IMR-90 (cell line): Measurements from ENCODE around the gene CELF5. TPM values are rescaled to one million over a fixed set of nuclear protein-coding genes. Genes with fewer than 3 reads are reported as not detected.

Experiments used
- ATAC-seq: fragments of 200-7000 bp; cut with Tn5 transposase; 2 replicates; pipeline ENCODE4 v1.9.1; 2020; ENCODE audit warnings: low read depth, mild to moderate bottlenecking, moderate library complexity
- BruUV-seq: library from RNA; stranded (reverse); fragments of 400-500 nt; replicated peaks from 2 replicates; lab custom pipeline; 2021; lab: Mats Ljungman, UMichigan
- CTCF ChIA-PET: fragments of 300-600 bp; formaldehyde crosslinking; extraction: SDS; loops from one replicate; lab custom pipeline; 2021; ENCODE audit warnings: antibody characterized with exemption; lab: Yijun Ruan, JAX
- POLR2A ChIA-PET: fragments of 300-600 bp; sonication (Branson Sonifier 250); formaldehyde crosslinking; loops from one replicate; lab custom pipeline; 2022; ENCODE audit warnings: antibody characterized with exemption; ENCODE audit not compliant: unreplicated experiment; lab: Charles Lee
- DNase-seq: peaks from one replicate; pipeline ENCODE4 v3.0.0; 2013
- H2AFZ ChIP-seq: replicated peaks from 2 replicates; pipeline ENCODE3; 2013; ENCODE audit warnings: low read length, mild to moderate bottlenecking; ENCODE audit not compliant: poor library complexity
- H2AK5ac ChIP-seq: 2 replicates; pipeline ENCODE4 v1.6.1; 2013; ENCODE audit warnings: low read depth, low read length, inconsistent platforms
- H2AK9ac ChIP-seq: replicated peaks from 2 replicates; pipeline ENCODE3; 2013; ENCODE audit warnings: mild to moderate bottlenecking, low read depth, low read length, moderate library complexity; ENCODE audit not compliant: poor library complexity
- H2BK120ac ChIP-seq: 2 replicates; pipeline ENCODE4 v1.6.1; 2013; ENCODE audit warnings: low read depth, low read length, inconsistent platforms
- H2BK15ac ChIP-seq: 3 replicates; pipeline ENCODE4 v1.6.1; 2013; ENCODE audit warnings: low read depth, low read length, inconsistent platforms
- H2BK20ac ChIP-seq: 2 replicates; pipeline ENCODE4 v1.6.1; 2013; ENCODE audit warnings: low read depth, mild to moderate bottlenecking, inconsistent platforms, low read length, moderate library complexity
- H2BK5ac ChIP-seq: 2 replicates; pipeline ENCODE4 v1.6.1; 2013; ENCODE audit warnings: mild to moderate bottlenecking, low read depth, low read length, inconsistent platforms; ENCODE audit not compliant: poor library complexity, severe bottlenecking
- H3K14ac ChIP-seq: replicated peaks from 2 replicates; pipeline ENCODE4 v1.6.1; 2013; ENCODE audit warnings: low read depth, low read length, inconsistent platforms
- H3K18ac ChIP-seq: 2 replicates; pipeline ENCODE4 v1.6.1; 2013; ENCODE audit warnings: low read depth, low read length, control low read depth
- H3K23ac ChIP-seq: 2 replicates; pipeline ENCODE4 v1.6.1; 2013; ENCODE audit warnings: low read depth, low read length, inconsistent platforms
- H3K27ac ChIP-seq: 2 replicates; pipeline ENCODE4 v1.5.1; 2013; ENCODE audit warnings: mild to moderate bottlenecking, control low read depth, low read length; ENCODE audit not compliant: insufficient read depth
- H3K27me3 ChIP-seq: 2 replicates; pipeline ENCODE4 v1.6.1; 2013; ENCODE audit warnings: low read length; ENCODE audit not compliant: control insufficient read depth, insufficient read depth
- H3K36me3 ChIP-seq: 2 replicates; pipeline ENCODE4 v1.6.1; 2013; ENCODE audit warnings: low read length, mixed read lengths; ENCODE audit not compliant: control insufficient read depth, insufficient read depth
- H3K4ac ChIP-seq: 2 replicates; pipeline ENCODE4 v1.6.1; 2013; ENCODE audit warnings: low read depth, low read length, inconsistent platforms
- H3K4me1 ChIP-seq: 2 replicates; pipeline ENCODE4 v1.6.1; 2013; ENCODE audit warnings: low read length, mixed read lengths; ENCODE audit not compliant: control insufficient read depth, insufficient read depth
- H3K4me2 ChIP-seq: 2 replicates; pipeline ENCODE4 v1.6.1; 2013; ENCODE audit warnings: low read depth, mild to moderate bottlenecking, control low read depth, low read length, moderate library complexity
- H3K4me3 ChIP-seq: 2 replicates; pipeline ENCODE4 v1.5.1; 2013; ENCODE audit warnings: low read depth, mild to moderate bottlenecking, control low read depth, low read length, moderate library complexity; ENCODE audit not compliant: insufficient read depth
- H3K56ac ChIP-seq: 2 replicates; pipeline ENCODE4 v1.6.1; 2013; ENCODE audit warnings: low read length, inconsistent platforms; ENCODE audit not compliant: insufficient read depth; ENCODE audit errors: extremely low read depth
- H3K79me1 ChIP-seq, 2 experiments: 2 replicates each; pipeline ENCODE4 v1.6.1; 2013; ENCODE audit warnings: low read length in 2 of 2, inconsistent platforms in 1 of 2, low read depth in 1 of 2
- H3K9ac ChIP-seq: 2 replicates; pipeline ENCODE4 v1.6.1; 2013; ENCODE audit warnings: low read depth, low read length, control low read depth
- H3K9me1 ChIP-seq: 2 replicates; pipeline ENCODE4 v1.6.1; 2013; ENCODE audit warnings: low read length, inconsistent platforms; ENCODE audit not compliant: insufficient read depth
- H3K9me3 ChIP-seq: 2 replicates; pipeline ENCODE4 v1.6.1; 2013; ENCODE audit warnings: low read length; ENCODE audit not compliant: control insufficient read depth, insufficient read depth
- H4K20me1 ChIP-seq: 2 replicates; pipeline ENCODE4 v1.6.1; 2013; ENCODE audit warnings: low read length, inconsistent platforms; ENCODE audit not compliant: insufficient read depth
- H4K5ac ChIP-seq: 2 replicates; pipeline ENCODE4 v1.6.1; 2013; ENCODE audit warnings: mild to moderate bottlenecking, low read depth, low read length, control low read depth
- H4K8ac ChIP-seq, 2 experiments: 2 replicates each; pipeline ENCODE4 v1.6.1; 2013; ENCODE audit warnings: low read depth in 2 of 2, low read length in 2 of 2, control low read depth in 1 of 2, inconsistent platforms in 1 of 2
- H4K91ac ChIP-seq: 2 replicates; pipeline ENCODE4 v1.6.1; 2013; ENCODE audit warnings: low read depth, low read length, inconsistent platforms; ENCODE audit not compliant: insufficient read depth
- BHLHE40 ChIP-seq: fragments of 150-350 bp; IDR thresholded peaks from 2 replicates; pipeline ENCODE4 v1.6.1; 2016; ENCODE audit warnings: mild to moderate bottlenecking, low read depth, low read length
- CEBPB ChIP-seq: IDR thresholded peaks from 2 replicates; pipeline ENCODE4 v1.6.1; 2012; ENCODE audit warnings: low read depth, low read length, improper control_type of control experiment
- CHD1 ChIP-seq: IDR thresholded peaks from 2 replicates; pipeline ENCODE4 v1.6.1; 2012; ENCODE audit warnings: low read depth, low read length, improper control_type of control experiment
- FOS ChIP-seq: fragments of 150-350 bp; IDR thresholded peaks from 2 replicates; pipeline ENCODE4 v1.6.1; 2016; ENCODE audit warnings: low read depth, low read length
- MAFK ChIP-seq: IDR thresholded peaks from 2 replicates; pipeline ENCODE4 v1.6.1; 2012; ENCODE audit warnings: low read depth, low read length, improper control_type of control experiment
- MAZ ChIP-seq: IDR thresholded peaks from 2 replicates; pipeline ENCODE4 v1.6.1; 2012; ENCODE audit warnings: low read depth, mild to moderate bottlenecking, low read length, improper control_type of control experiment, moderate library complexity, borderline replicate concordance
- NFE2L2 ChIP-seq: fragments of 150-350 bp; IDR thresholded peaks from 2 replicates; pipeline ENCODE4 v1.6.1; 2016; ENCODE audit warnings: low read depth, mild to moderate bottlenecking, low read length
- POLR2A ChIP-seq: IDR thresholded peaks from 2 replicates; pipeline ENCODE4 v1.6.1; 2012; ENCODE audit warnings: mild to moderate bottlenecking, low read depth, low read length
- RAD21 ChIP-seq: IDR thresholded peaks from 2 replicates; pipeline ENCODE4 v1.6.1; 2012; ENCODE audit warnings: low read length, improper control_type of control experiment
- RCOR1 ChIP-seq: IDR thresholded peaks from 2 replicates; pipeline ENCODE4 v1.6.1; 2012; ENCODE audit warnings: mild to moderate bottlenecking, low read length, improper control_type of control experiment; ENCODE audit not compliant: insufficient replicate concordance
- RFX5 ChIP-seq: IDR thresholded peaks from 2 replicates; pipeline ENCODE4 v1.8.0; 2012; ENCODE audit warnings: low read depth, mild to moderate bottlenecking, low read length, moderate library complexity
- SMC3 ChIP-seq: fragments of 150-350 bp; IDR thresholded peaks from 2 replicates; pipeline ENCODE4 v1.6.1; 2016; ENCODE audit warnings: low read depth, mild to moderate bottlenecking, antibody characterized with exemption, low read length, moderate library complexity
- USF2 ChIP-seq: fragments of 150-350 bp; IDR thresholded peaks from 2 replicates; pipeline ENCODE4 v1.6.1; 2017; ENCODE audit warnings: mild to moderate bottlenecking, antibody characterized with exemption, low read length, low read depth
- WGBS, 2 experiments: methylation state at CpG; one replicate each; pipeline versions ENCODE4 v1.1.5 to v1.1.7; 2013; ENCODE audit warnings: missing lambda C conversion rate in 2 of 2; ENCODE audit not compliant: insufficient read length in 1 of 2; ENCODE audit errors: extremely low coverage in 2 of 2; 5-methylcytosine and 5-hydroxymethylcytosine counted together
- dilution Hi-C: fragments of 300-500 bp; cut with HindIII; formaldehyde crosslinking; loops from one replicate; pipeline ENCODE4 v1.14.3; 2018; ENCODE audit warnings: low sequenced_read_pairs; ENCODE audit not compliant: unreplicated experiment
- in situ Hi-C: fragments of 300-500 bp; cut with MboI; formaldehyde crosslinking; loops from 3 replicates; pipeline ENCODE4 v1.14.3; 2019; ENCODE audit warnings: low sequenced_read_pairs, inconsistent platforms, mixed read lengths
- intact Hi-C: fragments of 100-400 bp; cut with micrococcal nuclease; formaldehyde crosslinking; loops from 2 replicates; pipeline ENCODE4 v1.10.0; 2022
- polyA plus RNA-seq, 3 experiments: library from polyadenylated mRNA; depleted of rRNA; stranded (reverse); fragments of >200 nt; gene quantifications; 2 replicates each; pipeline ENCODE4 v1.2.3, GENCODE V29; 2012; ENCODE audit warnings: low replicate concordance in 1 of 3
- total RNA-seq: library from RNA; depleted of rRNA; stranded (reverse); fragments of >200 nt; gene quantifications from 2 replicates; pipeline ENCODE4 v1.2.3, GENCODE V29; 2012
- TF ChIP-seq, protein P1 (sequence below): conservative IDR thresholded peaks from 2 replicates; pipeline ENCODE4 v1.5.1; 2012; ENCODE audit warnings: mild to moderate bottlenecking, low read depth, low read length, improper control_type of control experiment

Gene CELF5
- total and polyA plus RNA-seq, 2 of the 4 experiments (the other 2 are of a cell fraction): 0.02 TPM; not detected in 1

- H2BK15ac ChIP-seq: no peak overlapping the region
- POLR2A ChIA-PET: no interaction called here
- no peaks in the 10 kb centered on the region for H3K9me1 ChIP-seq
- peaks cover 1% of the 10 kb centered on the region; the same call in 1 of the 2 replicates for H3K36me3 ChIP-seq
- H2BK120ac ChIP-seq: no peak overlapping the region
- TF ChIP-seq, protein P1, sequence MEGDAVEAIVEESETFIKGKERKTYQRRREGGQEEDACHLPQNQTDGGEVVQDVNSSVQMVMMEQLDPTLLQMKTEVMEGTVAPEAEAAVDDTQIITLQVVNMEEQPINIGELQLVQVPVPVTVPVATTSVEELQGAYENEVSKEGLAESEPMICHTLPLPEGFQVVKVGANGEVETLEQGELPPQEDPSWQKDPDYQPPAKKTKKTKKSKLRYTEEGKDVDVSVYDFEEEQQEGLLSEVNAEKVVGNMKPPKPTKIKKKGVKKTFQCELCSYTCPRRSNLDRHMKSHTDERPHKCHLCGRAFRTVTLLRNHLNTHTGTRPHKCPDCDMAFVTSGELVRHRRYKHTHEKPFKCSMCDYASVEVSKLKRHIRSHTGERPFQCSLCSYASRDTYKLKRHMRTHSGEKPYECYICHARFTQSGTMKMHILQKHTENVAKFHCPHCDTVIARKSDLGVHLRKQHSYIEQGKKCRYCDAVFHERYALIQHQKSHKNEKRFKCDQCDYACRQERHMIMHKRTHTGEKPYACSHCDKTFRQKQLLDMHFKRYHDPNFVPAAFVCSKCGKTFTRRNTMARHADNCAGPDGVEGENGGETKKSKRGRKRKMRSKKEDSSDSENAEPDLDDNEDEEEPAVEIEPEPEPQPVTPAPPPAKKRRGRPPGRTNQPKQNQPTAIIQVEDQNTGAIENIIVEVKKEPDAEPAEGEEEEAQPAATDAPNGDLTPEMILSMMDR: no peak
- TF ChIP-seq USF2 (no peak), CHD1 (no peak), SMC3 (no peak), RFX5 (no peak), MAFK (no peak), FOS (no peak), MAZ (no peak), CEBPB (no peak), RAD21 (no peak), NFE2L2 (no peak), POLR2A (no peak), RCOR1 (no peak), BHLHE40 (no peak)
- no peak overlapping the region for H3K9ac ChIP-seq
- no peak overlapping the region for H2AFZ ChIP-seq
- CTCF ChIA-PET: no interaction called here
- no peak overlapping the region for H2AK5ac ChIP-seq
- H3K18ac ChIP-seq: no peak overlapping the region
- H3K4me1 ChIP-seq: no peaks in the 10 kb centered on the region
- no peak overlapping the region for H3K27ac ChIP-seq
- no peaks in the 10 kb centered on the region for H3K79me1 ChIP-seq
- intact Hi-C loops: no loop called here
- peaks cover 13% of the 10 kb centered on the region for H4K20me1 ChIP-seq
- dilution Hi-C loops: no loop called here
- no peaks in the 10 kb centered on the region for H3K9me3 ChIP-seq
- DNase-seq (no peak), ATAC-seq (no peak)
- H4K8ac ChIP-seq: no peak overlapping the region
- in situ Hi-C loops: no loop called here
- H2BK5ac ChIP-seq: no peak overlapping the region
- no peak overlapping the region for H4K5ac ChIP-seq
- no peak overlapping the region for H2BK20ac ChIP-seq
- no peak overlapping the region for H3K23ac ChIP-seq
- H3K4ac ChIP-seq: no peak overlapping the region
- H4K91ac ChIP-seq: no peak overlapping the region
- no peak overlapping the region for H3K4me2 ChIP-seq
- H3K56ac ChIP-seq: no peak overlapping the region
- no TSS peak for BruUV-seq
- H3K4me3 ChIP-seq: no peak overlapping the region
- WGBS, 2 experiments: 84% methylated on average over 4 of the region's 7 CpGs; no CpG with 5 or more reads in 1 of the 2 experiments
- H3K27me3 ChIP-seq: no peaks in the 10 kb centered on the region
- no peak overlapping the region for H2AK9ac ChIP-seq
- H3K14ac ChIP-seq: no peak overlapping the region
Observed at GRCh38 chr19:3213159-3213558, 11.3 kb upstream of the CELF5 start.
